HG03354 (cell line): ENCODE results near the gene DPYSL3.

Experiments
- ATAC-seq: cut with Tn5 transposase; IDR thresholded peaks from one replicate; pipeline ENCODE4 v1.9.1; 2021; ENCODE audit warnings: mild to moderate bottlenecking; ENCODE audit not compliant: unreplicated experiment, poor library complexity, severe bottlenecking

The DPYSL3 gene

GRCh38 chr5:147445917-147446316, 64.0 kb downstream of the DPYSL3 start:
- no peak for ATAC-seq

GRCh38 chr5:147445090-147445489, 64.8 kb downstream of the DPYSL3 start:
- no peak for ATAC-seq

DNA sequence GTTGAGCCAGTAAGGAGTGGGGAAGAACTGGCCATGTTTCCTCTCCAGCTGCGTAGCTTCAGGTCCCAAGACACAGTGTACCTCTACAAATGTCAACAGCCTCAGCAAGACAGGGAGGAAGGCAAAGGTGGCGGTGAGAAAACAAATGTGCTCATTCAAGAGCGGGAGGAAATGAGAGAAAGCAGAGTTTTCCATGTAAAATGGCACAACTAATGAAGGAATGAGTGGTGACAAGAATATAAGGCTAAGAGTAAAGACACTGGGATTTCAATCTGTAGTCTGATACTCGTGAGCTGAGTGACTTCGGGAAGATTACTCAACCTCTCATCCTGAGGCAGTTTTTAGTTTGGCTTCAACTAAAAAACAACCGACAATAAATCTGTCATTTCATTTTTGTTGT, 67.6 kb downstream of the DPYSL3 start:
- ATAC-seq, result no peak

DNA sequence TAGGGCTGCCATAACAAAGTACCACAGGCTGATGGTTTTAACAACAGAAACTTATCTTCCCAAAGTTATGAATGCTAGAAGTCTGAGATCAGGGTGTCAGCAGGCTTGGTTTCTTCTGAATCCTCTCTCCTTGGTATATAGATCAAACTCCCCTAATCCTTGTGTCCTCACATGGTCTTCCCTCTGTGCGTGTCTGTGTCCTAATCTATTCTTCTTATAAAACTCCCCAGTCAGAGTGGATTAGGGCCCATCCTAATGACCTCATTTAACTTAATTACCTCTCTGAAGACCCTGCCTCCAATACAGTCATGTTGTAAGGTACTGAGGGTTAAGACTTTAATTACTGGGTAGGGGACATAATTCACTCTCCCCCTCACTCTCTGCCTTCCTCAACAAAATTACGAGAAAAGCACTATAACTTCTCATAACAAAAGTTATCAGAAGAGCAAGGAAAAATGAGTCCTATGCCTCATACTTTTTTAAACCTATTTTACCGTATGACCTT, 68.6 kb downstream of the DPYSL3 start:
- ATAC-seq, result no peak

DNA sequence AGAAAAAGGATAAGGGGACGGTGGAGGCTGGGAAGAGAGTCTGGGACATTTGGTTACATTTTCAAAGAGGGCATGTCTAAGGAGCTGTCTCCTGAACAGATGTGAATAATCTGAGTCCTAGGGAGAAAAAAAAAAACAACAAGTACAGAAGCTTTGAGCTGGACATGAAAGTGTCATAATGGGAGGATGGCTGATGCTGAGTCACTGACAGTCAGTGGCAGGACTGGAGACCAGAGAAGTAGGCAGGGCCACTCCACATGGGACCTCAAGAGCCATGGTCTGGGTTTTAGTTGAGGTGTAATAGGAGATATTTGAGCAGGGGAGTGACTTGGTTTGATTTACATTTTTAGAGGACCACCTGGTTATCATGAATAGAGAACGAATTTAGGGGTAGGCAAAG, 70.6 kb downstream of the DPYSL3 start:
- ATAC-seq, result no peak

GRCh38 chr5:147437161-147437596, 72.7 kb downstream of the DPYSL3 start:
- no peak for ATAC-seq

GRCh38 chr5:147436596-147436995, 73.3 kb downstream of the DPYSL3 start:
- peak; percentile 53 for ATAC-seq

- no peak for ATAC-seq
These were observed 75.8 kb downstream of the DPYSL3 start for GRCh38 chr5:147434049-147434448.

DNA sequence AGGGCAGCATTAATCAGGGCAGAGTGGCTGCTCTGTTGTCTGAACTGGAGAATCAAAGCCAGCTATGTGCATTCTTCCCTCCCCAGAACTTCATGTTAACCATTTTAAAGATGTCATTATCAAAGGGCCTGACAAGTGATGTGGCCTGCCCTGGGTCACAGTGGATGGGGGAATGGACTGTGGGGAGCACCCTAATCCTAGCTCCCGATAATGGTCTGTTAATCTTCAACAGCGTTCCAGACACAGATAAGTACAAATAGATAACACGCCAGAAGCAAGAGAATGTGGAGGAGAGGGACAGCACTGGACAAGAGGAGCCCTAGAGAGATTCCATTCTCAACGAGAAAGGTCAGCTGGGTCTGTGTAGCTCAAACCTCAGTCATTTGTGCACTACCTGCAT, 77.5 kb downstream of the DPYSL3 start:
- no peak for ATAC-seq

DNA sequence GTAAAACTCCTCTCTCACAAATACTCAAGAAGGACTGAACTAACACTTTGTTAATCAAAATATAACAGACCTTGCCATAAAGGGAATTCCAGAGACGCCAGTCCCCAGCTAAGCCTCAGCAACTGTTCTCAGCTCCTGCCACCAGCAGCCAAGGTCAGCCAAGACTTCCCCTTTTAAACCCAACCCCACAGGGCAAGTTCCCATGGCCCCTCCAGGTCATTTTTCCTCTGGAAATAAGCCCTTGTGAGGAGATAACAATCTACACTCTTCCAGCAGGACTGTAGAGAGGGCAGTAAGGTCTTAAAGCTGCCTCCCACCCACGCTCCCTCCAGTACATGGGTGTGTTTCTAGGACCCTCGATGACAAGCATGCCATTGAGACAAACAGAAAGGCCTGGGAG, 78.3 kb downstream of the DPYSL3 start:
- ATAC-seq, result no peak

DNA sequence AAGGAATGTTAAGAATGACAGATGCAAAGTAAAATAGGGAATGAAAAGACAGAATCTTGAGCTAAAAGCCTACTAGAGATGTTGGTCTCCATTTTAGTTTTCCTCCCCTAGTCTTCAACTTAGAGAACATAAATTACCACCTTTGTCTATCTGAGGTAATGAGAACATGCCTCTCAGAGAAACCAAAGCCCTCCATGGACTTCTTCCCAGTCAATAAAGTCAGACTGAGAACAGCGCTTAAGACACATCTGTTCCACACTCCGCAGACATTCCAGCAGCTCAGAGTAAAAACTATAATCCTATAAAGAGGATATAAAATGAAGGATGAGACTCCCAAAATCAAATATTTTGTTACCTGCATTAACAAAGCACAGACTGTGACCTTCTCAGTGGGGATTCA, 79.2 kb downstream of the DPYSL3 start:
- ATAC-seq, result no peak

GRCh38 chr5:147427521-147428401, 82.1 kb downstream of the DPYSL3 start:
- ATAC-seq, result no peak

DNA sequence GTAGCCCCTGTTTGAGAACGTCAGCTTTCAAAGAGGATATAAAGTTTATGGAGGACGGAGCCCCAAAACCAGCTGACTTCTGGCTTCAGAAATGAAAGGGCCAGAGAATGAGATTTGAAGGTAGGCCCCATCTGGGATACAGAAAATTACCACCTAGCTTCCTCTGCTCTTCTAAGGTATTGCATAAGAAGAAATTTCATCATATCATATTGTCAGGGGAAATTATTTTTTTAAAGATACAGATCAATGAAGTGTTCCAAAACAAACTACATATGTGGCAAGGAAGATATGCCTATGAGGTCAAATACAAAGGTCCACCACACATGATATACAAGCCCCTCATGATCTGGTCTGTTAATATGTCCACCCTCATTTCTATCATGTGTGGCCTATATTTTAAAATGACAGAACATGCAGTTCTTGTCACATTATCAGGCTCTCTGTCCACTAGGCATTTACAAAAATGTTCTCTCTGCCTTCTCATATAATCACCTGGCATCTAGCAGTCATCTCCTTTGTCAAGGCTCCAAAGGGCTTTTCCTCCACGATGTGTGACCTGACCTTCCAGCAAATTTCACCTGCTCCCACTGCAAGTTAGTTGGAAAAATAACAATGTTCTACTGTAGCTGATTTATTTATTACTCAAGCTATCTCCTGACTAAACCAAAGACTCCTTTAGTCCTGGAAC, 83.1 kb downstream of the DPYSL3 start:
- no peak for ATAC-seq

DNA sequence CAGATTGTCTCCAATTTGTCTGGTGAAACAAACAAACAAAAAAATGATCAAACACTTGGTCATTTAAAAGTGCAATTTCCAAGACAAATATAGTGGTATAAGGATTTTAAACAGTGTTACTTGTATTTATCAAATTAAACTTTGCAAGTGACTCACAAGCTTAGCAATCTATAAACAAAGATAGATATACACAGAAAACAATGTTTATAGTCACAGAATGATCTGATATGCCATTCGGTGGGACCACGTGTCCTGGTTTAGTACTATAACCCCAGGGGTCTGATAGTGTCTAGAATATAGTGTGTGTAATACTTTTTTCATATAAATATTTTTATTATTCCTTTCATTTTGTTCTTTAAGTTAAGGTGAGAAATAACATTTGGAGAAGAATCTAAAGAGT, 91.3 kb downstream of the DPYSL3 start:
- ATAC-seq, result no peak

GRCh38 chr5:147417135-147417813, 92.6 kb downstream of the DPYSL3 start:
- no peak for ATAC-seq

GRCh38 chr5:147415651-147416050, 94.2 kb downstream of the DPYSL3 start:
- ATAC-seq, result no peak

DNA sequence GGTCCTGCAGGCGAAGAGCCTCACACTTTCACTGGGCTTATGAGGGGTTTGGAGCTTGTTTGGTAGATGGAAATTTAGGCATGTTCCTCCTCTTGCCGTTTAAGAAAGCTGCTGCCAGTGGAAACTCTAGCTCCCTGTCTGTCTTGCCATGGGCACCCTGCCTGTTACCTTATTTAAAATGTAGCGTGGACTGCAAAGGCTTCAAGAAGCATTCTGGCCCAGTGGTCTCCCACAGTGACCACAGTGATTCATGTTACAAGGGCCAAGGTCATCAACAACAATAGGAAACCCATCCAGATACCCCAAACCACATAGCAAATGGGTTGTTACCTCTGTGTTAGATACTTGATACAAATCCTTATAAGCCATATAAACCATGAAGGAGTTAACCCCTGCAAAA, 96.6 kb downstream of the DPYSL3 start:
- no peak for ATAC-seq

DNA sequence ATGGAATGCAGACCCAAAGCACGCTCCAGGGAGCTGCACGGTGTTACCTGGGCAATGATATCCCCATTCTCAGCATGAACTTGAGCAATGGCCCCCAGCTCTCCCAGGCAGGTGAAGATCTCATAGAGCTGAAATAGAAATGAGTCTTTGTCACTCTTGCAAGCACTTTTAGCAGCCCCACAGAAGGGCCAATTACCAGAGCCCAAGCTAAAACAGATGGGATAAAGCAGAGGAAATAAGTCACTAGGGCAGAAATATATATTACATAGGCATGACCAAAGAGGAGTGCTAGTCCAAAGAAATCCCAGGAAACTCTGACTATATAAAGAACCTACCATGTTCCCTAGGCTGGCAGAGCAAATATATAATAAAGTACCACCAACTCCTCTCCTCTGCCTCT, 97.3 kb downstream of the DPYSL3 start:
- no peak for ATAC-seq

GRCh38 chr5:147411359-147412319, 98.2 kb downstream of the DPYSL3 start:
- ATAC-seq, result no peak
